Mesenteric fat pad (tissue), 1 donor: Measurements from ENCODE around the gene ENDOD1. TPM values are rescaled to one million over a fixed set of nuclear protein-coding genes. Genes with fewer than 3 reads are reported as not detected.

Experiments
- DNase-seq: peaks from one replicate; pipeline ENCODE4 v3.0.0-alpha.2; 2020; ENCODE audit warnings: low spot score
- total RNA-seq: library from RNA; stranded (reverse); fragmentation: NEBNext Ultra II Directional; extraction: Animal tissue kit (Norgen Biotek cat#: 25700); gene quantifications from one replicate; pipeline ENCODE4 v1.2.1, GENCODE V29; 2021
- donor health status: DM: yes; HTN: yes; CAD: no.

Gene ENDOD1
- total RNA-seq, 1 donor from 2014 or later = 16.8 TPM

GRCh38 chr11:95161248-95161647, 71.6 kb downstream of the ENDOD1 start:
- no peak for DNase-seq

GRCh38 chr11:95163106-95163505, 73.5 kb downstream of the ENDOD1 start:
- DNase-seq = no peak

- DNase-seq = no peak
These were observed 76.0 kb downstream of the ENDOD1 start for GRCh38 chr11:95165638-95166037.

- DNase-seq = no peak
These were observed 77.1 kb downstream of the ENDOD1 start for GRCh38 chr11:95166781-95167180.

GRCh38 chr11:95170294-95170693, 80.6 kb downstream of the ENDOD1 start:
- no peak for DNase-seq

GRCh38 chr11:95175818-95176380, 86.3 kb downstream of the ENDOD1 start:
- DNase-seq = no peak

Other genes with a start within 250 kb of the ENDOD1 start
- gene CWC15, start 116.3 kb upstream of the ENDOD1 start, total RNA-seq = 70.8 TPM
- 0.93 TPM for gene KDM4D, start 116.1 kb upstream of the ENDOD1 start, total RNA-seq
- gene KDM4E, start 64.6 kb upstream of the ENDOD1 start, total RNA-seq = not detected
- gene KDM4F, start 40.4 kb upstream of the ENDOD1 start, total RNA-seq = not detected
- gene SRSF8, start 22.9 kb upstream of the ENDOD1 start, total RNA-seq = 32.7 TPM
- gene SESN3, start 141.4 kb downstream of the ENDOD1 start, total RNA-seq = 19.5 TPM